Activated CD4-positive, alpha-beta T cell treated with anti-CD3 and anti-CD28 coated beads for 1 hour (primary cell): ENCODE measurements around the gene TTLL6.

ENCODE experiments used
- DNase-seq: peaks from one replicate; pipeline ENCODE4 v3.0.0-alpha.2; 2020

The TTLL6 gene

GRCh38 chr17:48734333-48735061 is 82.5 kb downstream of the TTLL6 start:
- DNase-seq: no peak

GRCh38 chr17:48733632-48734328 is 83.2 kb downstream of the TTLL6 start:
- DNase-seq: no peak

GRCh38 chr17:48732688-48733629 is 84.1 kb downstream of the TTLL6 start:
- no peak for DNase-seq

GRCh38 chr17:48731355-48731754 is 85.7 kb downstream of the TTLL6 start:
- DNase-seq: no peak

- no peak for DNase-seq
Measured at GRCh38 chr17:48730240-48730550, 86.8 kb downstream of the TTLL6 start.

- DNase-seq: no peak
Measured at GRCh38 chr17:48729335-48730239, 87.4 kb downstream of the TTLL6 start.

GRCh38 chr17:48728232-48729231 is 88.5 kb downstream of the TTLL6 start, which contains the start of gene HOXB13:
HOXB13 (minus strand) TSS chr17:48728750; CDS start chr17:48728593, 157 bp downstream.
- DNase-seq: peak; percentile 30

GRCh38 chr17:48727415-48728175 is 89.4 kb downstream of the TTLL6 start:
- no peak for DNase-seq

GRCh38 chr17:48726916-48727286 is 90.1 kb downstream of the TTLL6 start:
- DNase-seq: no peak

GRCh38 chr17:48726114-48726915 is 90.7 kb downstream of the TTLL6 start:
- no peak for DNase-seq

GRCh38 chr17:48725288-48726064 is 91.6 kb downstream of the TTLL6 start:
- DNase-seq: no peak

- no peak for DNase-seq
Measured at GRCh38 chr17:48725004-48725287, 92.1 kb downstream of the TTLL6 start.

GRCh38 chr17:48724251-48725003 is 92.6 kb downstream of the TTLL6 start:
- DNase-seq: peak; percentile 58

- DNase-seq: no peak
Measured at GRCh38 chr17:48723423-48724250, 93.4 kb downstream of the TTLL6 start.

GRCh38 chr17:48722915-48723422 is 94.1 kb downstream of the TTLL6 start, which contains the start of gene PRAC2:
PRAC2 (plus strand) TSS chr17:48723185; CDS start chr17:48724411, 1,226 bp downstream.
- no peak for DNase-seq

- DNase-seq: no peak
Measured at GRCh38 chr17:48722201-48722907, 94.7 kb downstream of the TTLL6 start, which contains the start of gene PRAC1. PRAC1 (minus strand) TSS chr17:48722518; CDS start chr17:48722392, 126 bp downstream.
